GM12878 (cell line): ENCODE data around the gene KLLN.

ENCODE experiments used
- BACH1 ChIP-seq: fragments of 450-650 bp; IDR thresholded peaks from 2 replicates; pipeline ENCODE4 v1.6.1; 2017; ENCODE audit warnings: mild to moderate bottlenecking, borderline replicate concordance
- BHLHE40 ChIP-seq, 2 experiments: fragments of 450-650 bp in 1 of 2; IDR thresholded peaks; 2 replicates each; pipeline ENCODE4 v1.6.1; 2011 to 2017; ENCODE audit warnings: low read depth in 2 of 2, borderline replicate concordance in 1 of 2, improper control_type of control experiment in 1 of 2, low read length in 1 of 2, mild to moderate bottlenecking in 1 of 2
- CBX3 ChIP-seq: fragments of 200-600 bp; sonication (generic); IDR thresholded peaks from 2 replicates; pipeline ENCODE4 v1.6.1; 2016; ENCODE audit warnings: low read depth, borderline replicate concordance
- CHD1 ChIP-seq: IDR thresholded peaks from 2 replicates; pipeline ENCODE4 v1.6.1; 2012; ENCODE audit warnings: low read depth, low read length, improper control_type of control experiment
- ELK1 ChIP-seq: IDR thresholded peaks from 2 replicates; pipeline ENCODE4 v1.6.1; 2012; ENCODE audit warnings: low read depth, low read length, improper control_type of control experiment
- EP300 ChIP-seq, 2 experiments: fragments of 150-350 bp in 1 of 2; IDR thresholded peaks; 2 replicates each; pipeline ENCODE4 v1.6.1; 2011 to 2012; ENCODE audit warnings: low read depth in 2 of 2, low read length in 2 of 2, borderline replicate concordance in 1 of 2, improper control_type of control experiment in 1 of 2, inconsistent platforms in 1 of 2; ENCODE audit not compliant: control insufficient read depth in 1 of 2
- EZH2 ChIP-seq: IDR thresholded peaks from 2 replicates; pipeline ENCODE4 v1.6.1; 2012; ENCODE audit warnings: low read depth, mild to moderate bottlenecking, control low read depth, inconsistent platforms, low read length, borderline replicate concordance; ENCODE audit not compliant: control insufficient read depth
- HCFC1 ChIP-seq: fragments of 150-350 bp; IDR thresholded peaks from 2 replicates; pipeline ENCODE4 v1.6.1; 2014; ENCODE audit warnings: low read length
- HDAC6 ChIP-seq: fragments of 200-600 bp; sonication (generic); IDR thresholded peaks from one replicate; pipeline ENCODE4 v1.8.0; 2017; ENCODE audit warnings: antibody characterized with exemption; ENCODE audit not compliant: unreplicated experiment
- JUND ChIP-seq: IDR thresholded peaks from 2 replicates; pipeline ENCODE4 v1.6.1; 2012; ENCODE audit warnings: low read depth, mild to moderate bottlenecking, low read length, improper control_type of control experiment, moderate library complexity
- SRF ChIP-seq, 2 experiments: IDR thresholded peaks; 2 replicates each; pipeline ENCODE4 v1.6.1; 2011; ENCODE audit warnings: low read depth in 2 of 2, low read length in 2 of 2, mild to moderate bottlenecking in 1 of 2, moderate library complexity in 1 of 2
- TAF1 ChIP-seq: IDR thresholded peaks from 2 replicates; pipeline ENCODE4 v1.6.1; 2011; ENCODE audit warnings: mild to moderate bottlenecking, low read depth, low read length, borderline replicate concordance
- ZNF24 ChIP-seq: fragments of 450-650 bp; IDR thresholded peaks from 2 replicates; pipeline ENCODE4 v1.6.1; 2017; ENCODE audit warnings: antibody characterized with exemption, mild to moderate bottlenecking
- TF ChIP-seq, protein P1 (sequence below): IDR thresholded peaks from 2 replicates; pipeline ENCODE4 v1.6.1; 2011; ENCODE audit warnings: borderline replicate concordance, low read depth, mild to moderate bottlenecking, moderate library complexity, low read length; ENCODE audit not compliant: insufficient read depth, poor library complexity, severe bottlenecking

DNA sequence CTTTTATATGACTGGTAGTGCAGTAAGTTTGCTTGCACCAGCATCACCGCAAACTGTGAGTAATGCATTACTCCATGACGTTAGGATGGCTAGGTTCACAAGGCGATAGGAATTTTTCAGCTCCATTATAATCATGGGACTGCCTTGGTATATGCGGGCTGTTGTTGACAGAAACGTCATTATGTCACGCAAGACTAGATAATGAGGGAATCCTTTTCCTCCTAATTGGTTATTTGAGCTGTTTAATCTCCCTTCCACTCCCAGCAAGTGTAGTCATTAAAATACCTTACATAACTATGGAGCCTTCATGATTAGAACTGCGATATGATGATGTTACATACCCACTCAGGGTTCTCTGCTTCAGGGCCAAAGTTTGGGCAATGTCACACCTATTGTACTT is 17.3 kb downstream of the KLLN start:
- TF ChIP-seq BACH1 (no peak), HDAC6 (no peak), TAF1 (no peak), EZH2 (no peak), CBX3 (no peak), BHLHE40 (IDR thresholded peaks at IDR 0.05; ENCODE audit: borderline replicate concordance in 1 of 2, low read depth in 2 of 2, low read length in 1 of 2) (no peak), EP300 (IDR thresholded peaks at IDR 0.05; ENCODE audit: borderline replicate concordance in 1 of 2, control insufficient read depth in 1 of 2, low read depth in 2 of 2, low read length in 2 of 2) (no peak), CHD1 (no peak), HCFC1 (no peak), JUND (no peak), SRF (IDR thresholded peaks at IDR 0.05; ENCODE audit: low read depth in 2 of 2, low read length in 2 of 2) (no peak), ELK1 (no peak), ZNF24 (no peak)
- TF ChIP-seq, protein P1, sequence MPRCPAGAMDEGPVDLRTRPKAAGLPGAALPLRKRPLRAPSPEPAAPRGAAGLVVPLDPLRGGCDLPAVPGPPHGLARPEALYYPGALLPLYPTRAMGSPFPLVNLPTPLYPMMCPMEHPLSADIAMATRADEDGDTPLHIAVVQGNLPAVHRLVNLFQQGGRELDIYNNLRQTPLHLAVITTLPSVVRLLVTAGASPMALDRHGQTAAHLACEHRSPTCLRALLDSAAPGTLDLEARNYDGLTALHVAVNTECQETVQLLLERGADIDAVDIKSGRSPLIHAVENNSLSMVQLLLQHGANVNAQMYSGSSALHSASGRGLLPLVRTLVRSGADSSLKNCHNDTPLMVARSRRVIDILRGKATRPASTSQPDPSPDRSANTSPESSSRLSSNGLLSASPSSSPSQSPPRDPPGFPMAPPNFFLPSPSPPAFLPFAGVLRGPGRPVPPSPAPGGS = no peak
